ENCODE measurements around the gene CKAP2. TPM values are rescaled to one million over a fixed set of nuclear protein-coding genes. Genes with fewer than 3 reads are reported as not detected.
A peak's percentile ranks its signal among the peaks of the same experiment; 100 is the strongest.

CKAP2 gene
- total RNA-seq, 1 donor from 2014 or later, result 67.4 TPM

DNA sequence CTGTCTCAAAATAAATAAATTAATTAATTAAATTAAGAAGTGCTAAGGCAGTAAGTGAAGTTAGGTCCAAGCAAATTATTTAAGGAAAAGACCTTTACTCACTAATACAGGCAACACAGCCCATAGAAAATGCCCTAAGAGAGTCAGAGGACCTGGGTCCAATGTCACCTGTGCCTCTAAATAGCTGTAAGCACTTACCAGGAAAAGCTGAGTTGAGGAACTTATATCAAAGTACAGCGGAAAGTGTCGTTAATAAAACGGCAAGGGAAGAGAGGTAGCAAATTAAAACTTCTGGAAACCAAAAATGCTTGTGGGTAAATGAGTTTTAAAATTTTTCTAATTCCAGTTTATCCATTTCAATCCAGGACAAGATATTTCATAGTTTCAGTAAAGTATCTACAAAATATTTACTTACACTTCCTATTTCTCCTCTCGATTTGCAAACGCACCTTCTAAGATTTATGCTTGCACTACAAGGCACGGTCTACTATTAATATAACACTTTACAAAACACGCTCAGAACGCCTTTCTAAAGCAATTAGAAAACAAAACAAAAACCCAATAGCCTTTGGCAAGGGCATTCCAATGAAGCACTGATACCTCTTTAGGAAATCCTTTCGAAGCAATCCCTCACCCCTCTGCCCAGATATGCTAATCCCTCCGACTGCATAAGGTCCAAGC is 5.8 kb upstream of the CKAP2 start:
- Mint-ChIP-seq H3K4me1 (ENCODE audit: unreplicated experiment) (peaks cover 13% of the 10 kb centered on the region), H3K4me3 (peak overlapping the region; percentile 91), H3K27ac (peak overlapping the region; percentile 88), H3K36me3 (no peaks in the 10 kb centered on the region), H3K27me3 (no peaks in the 10 kb centered on the region), H3K9me3 (no peaks in the 10 kb centered on the region)
- DNase-seq (ENCODE audit: extremely low spot score, unreplicated experiment), result no peak
- TF ChIP-seq, protein P1, sequence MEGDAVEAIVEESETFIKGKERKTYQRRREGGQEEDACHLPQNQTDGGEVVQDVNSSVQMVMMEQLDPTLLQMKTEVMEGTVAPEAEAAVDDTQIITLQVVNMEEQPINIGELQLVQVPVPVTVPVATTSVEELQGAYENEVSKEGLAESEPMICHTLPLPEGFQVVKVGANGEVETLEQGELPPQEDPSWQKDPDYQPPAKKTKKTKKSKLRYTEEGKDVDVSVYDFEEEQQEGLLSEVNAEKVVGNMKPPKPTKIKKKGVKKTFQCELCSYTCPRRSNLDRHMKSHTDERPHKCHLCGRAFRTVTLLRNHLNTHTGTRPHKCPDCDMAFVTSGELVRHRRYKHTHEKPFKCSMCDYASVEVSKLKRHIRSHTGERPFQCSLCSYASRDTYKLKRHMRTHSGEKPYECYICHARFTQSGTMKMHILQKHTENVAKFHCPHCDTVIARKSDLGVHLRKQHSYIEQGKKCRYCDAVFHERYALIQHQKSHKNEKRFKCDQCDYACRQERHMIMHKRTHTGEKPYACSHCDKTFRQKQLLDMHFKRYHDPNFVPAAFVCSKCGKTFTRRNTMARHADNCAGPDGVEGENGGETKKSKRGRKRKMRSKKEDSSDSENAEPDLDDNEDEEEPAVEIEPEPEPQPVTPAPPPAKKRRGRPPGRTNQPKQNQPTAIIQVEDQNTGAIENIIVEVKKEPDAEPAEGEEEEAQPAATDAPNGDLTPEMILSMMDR (conservative IDR thresholded peaks at IDR 0.05), result no peak

DNA sequence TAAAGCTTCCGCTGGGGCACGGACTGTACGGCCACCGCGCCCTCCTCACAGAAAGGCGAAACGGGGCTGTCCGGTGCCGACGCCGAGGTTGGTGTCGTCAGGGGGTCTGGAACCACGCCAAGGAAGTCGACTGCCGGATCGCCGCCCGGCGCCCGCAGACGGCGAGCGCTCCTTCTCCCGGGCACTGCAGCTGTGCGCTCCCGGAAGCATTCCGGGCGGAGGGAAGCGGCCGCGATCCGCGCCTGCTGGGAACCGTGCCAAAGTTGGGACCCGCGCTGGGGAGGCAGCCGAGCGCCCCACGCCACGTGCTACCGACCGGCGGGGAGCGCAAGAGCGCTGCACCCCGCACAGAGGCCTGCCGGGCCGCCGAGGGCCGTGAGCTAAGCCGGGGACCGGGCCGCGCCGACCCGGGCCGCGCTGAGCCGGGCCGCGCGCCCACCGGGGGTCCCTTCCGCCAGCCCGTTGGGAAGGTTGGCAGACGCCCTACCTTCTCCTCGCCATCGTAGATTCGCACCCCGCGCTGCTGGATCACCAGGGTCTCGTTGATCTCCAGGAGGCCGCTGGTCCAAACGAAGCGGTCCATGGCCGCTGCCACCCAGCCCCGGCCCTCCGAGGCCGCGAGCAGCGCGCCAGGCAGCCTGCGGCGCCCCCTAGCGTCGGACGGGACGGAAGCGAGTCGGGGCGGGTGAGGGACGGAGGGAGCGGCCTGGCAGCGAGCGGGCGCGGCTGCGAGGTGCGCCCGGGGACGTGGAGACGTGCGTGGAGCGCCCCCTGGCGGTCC is 5.1 kb upstream of the CKAP2 start, which contains the start of gene VPS36:
TSS of gene VPS36 (minus strand) at position 623 of the 781 bp plus-strand sequence. CDS start at position 583, 40 bp downstream.
- H3K27me3 Mint-ChIP-seq, result no peaks in the 10 kb centered on the region
- peak within 1 kb of the TSS; percentile 91 for H3K4me3 Mint-ChIP-seq
- H3K27ac Mint-ChIP-seq, result peak within 1 kb of the TSS; percentile 88
- TF ChIP-seq, protein P1 (conservative IDR thresholded peaks at IDR 0.05), result peak; percentile 100
- peak; percentile 98 for DNase-seq (ENCODE audit: extremely low spot score, unreplicated experiment)
- peaks cover 14% of the 10 kb centered on the region for H3K4me1 Mint-ChIP-seq (ENCODE audit: unreplicated experiment)
- H3K36me3 Mint-ChIP-seq, result no peaks in the 10 kb centered on the region
- H3K9me3 Mint-ChIP-seq, result no peaks in the 10 kb centered on the region

DNA sequence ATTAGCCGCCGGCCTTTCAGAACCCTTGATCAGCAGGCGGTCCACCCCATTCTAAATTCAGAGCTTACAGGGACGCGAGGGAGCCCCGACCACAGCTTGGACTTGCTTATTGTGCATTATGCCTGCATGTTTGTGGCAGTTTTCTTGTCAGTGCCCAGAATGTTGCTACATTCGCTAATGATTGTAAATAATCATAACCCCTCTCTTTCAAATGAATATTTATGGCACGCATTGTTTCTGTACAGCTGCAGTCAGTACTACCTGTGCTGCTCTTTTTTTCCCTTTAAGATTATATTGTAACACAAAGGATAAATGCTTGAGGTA is 4.5 kb upstream of the CKAP2 start:
- Mint-ChIP-seq H3K36me3 (no peaks in the 10 kb centered on the region), H3K4me3 (peak overlapping the region; percentile 86), H3K9me3 (no peaks in the 10 kb centered on the region), H3K27ac (peak overlapping the region; percentile 85), H3K4me1 (ENCODE audit: unreplicated experiment) (peaks cover 14% of the 10 kb centered on the region), H3K27me3 (no peaks in the 10 kb centered on the region)
- TF ChIP-seq, protein P1 (conservative IDR thresholded peaks at IDR 0.05), result peak; percentile 32
- no peak for DNase-seq (ENCODE audit: extremely low spot score, unreplicated experiment)

DNA sequence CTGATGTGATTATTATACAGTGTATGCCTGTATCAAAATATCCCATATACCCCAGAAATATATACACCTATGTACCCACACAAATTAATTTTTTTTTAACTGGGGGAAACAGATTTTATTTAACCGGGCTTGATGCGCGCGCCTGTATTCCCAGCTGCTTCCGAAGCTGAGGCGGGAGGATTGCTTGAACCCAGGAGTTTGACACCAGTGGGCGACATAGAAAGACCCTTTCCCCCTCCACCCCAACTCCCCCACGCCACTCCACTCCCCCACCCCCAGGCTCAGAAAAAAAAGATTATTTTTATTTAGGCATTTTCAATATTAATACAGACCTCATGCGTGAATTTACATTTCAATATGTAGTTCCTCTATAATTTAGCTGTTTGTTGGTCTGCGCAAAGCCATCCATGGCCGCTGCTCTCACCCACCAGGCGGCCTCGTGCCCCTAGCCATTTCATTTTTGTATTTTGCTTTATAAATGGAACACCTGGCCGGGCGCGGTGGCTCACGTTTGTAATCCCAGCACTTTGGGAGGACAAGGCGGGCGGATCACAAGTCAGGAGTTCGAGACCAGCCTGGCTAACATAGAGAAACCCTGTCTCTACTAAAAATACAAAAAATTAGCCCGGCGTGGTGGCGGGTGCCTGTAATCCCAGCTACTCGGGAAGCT is 4.0 kb upstream of the CKAP2 start:
- DNase-seq (ENCODE audit: extremely low spot score, unreplicated experiment), result no peak
- H3K27me3 Mint-ChIP-seq, result no peaks in the 10 kb centered on the region
- peaks cover 17% of the 10 kb centered on the region for H3K4me1 Mint-ChIP-seq (ENCODE audit: unreplicated experiment)
- TF ChIP-seq, protein P1 (conservative IDR thresholded peaks at IDR 0.05), result no peak
- no peaks in the 10 kb centered on the region for H3K9me3 Mint-ChIP-seq
- H3K36me3 Mint-ChIP-seq, result no peaks in the 10 kb centered on the region
- peak overlapping the region; percentile 85 for H3K27ac Mint-ChIP-seq
- H3K4me3 Mint-ChIP-seq, result peak overlapping the region; percentile 86

DNA sequence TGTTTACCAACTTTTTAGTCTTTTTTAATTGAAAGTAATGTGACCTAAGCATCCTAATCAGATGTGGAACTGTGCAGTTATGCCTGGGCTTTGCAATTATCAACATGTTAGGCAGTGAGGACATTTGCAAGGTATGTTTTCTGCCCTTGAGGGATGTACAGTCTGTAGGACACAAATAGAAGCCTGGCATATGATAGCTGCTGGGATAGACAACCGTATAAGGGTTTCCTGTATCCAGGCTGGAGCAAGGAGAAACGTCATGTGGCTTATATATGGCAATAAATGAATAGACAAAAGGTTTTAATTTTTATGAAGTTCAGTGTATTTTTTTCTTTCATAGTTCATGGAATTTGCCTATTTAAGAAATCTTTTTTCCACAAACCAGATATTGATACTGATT is 2.8 kb upstream of the CKAP2 start:
- H3K27ac Mint-ChIP-seq, result no peak overlapping the region
- no peaks in the 10 kb centered on the region for H3K9me3 Mint-ChIP-seq
- H3K27me3 Mint-ChIP-seq, result no peaks in the 10 kb centered on the region
- H3K4me1 Mint-ChIP-seq (ENCODE audit: unreplicated experiment), result peaks cover 21% of the 10 kb centered on the region
- no peak overlapping the region for H3K4me3 Mint-ChIP-seq
- TF ChIP-seq, protein P1 (conservative IDR thresholded peaks at IDR 0.05), result no peak
- H3K36me3 Mint-ChIP-seq, result no peaks in the 10 kb centered on the region
- DNase-seq (ENCODE audit: extremely low spot score, unreplicated experiment), result no peak

All from type B pancreatic cell (in vitro differentiated cells).